HepG2 (cell line): ENCODE data around the gene ZNF148. TPM values are rescaled to one million over a fixed set of nuclear protein-coding genes. Genes with fewer than 3 reads are reported as not detected.

Experiments
- FOXO4 ChIP-seq: sonication (generic); formaldehyde crosslinking; conservative IDR thresholded peaks from 2 replicates; pipeline ENCODE4 v1.8.1; 2023; ENCODE audit warnings: missing genetic modification reagents
- HIVEP1 ChIP-seq: sonication (generic); formaldehyde crosslinking; IDR thresholded peaks from 2 replicates; pipeline ENCODE4 v1.4.0; 2020; ENCODE audit warnings: mild to moderate bottlenecking, missing genetic modification reagents
- KLF12 ChIP-seq: sonication (generic); formaldehyde crosslinking; IDR thresholded peaks from 2 replicates; pipeline ENCODE4 v1.4.0; 2020; ENCODE audit warnings: missing genetic modification reagents, borderline replicate concordance
- LCORL ChIP-seq, 2 experiments: fragments of 450-650 bp in 1 of 2; sonication (generic) in 1 of 2; formaldehyde crosslinking in 1 of 2; IDR thresholded peaks; 2 replicates each; pipeline versions ENCODE4 v1.5.0 to v1.6.1; 2017 to 2020; ENCODE audit warnings: antibody characterized with exemption in 1 of 2, missing genetic modification reagents in 1 of 2
- MED13 ChIP-seq: sonication (generic); formaldehyde crosslinking; IDR thresholded peaks from 2 replicates; pipeline ENCODE4 v1.5.0; 2020; ENCODE audit warnings: missing genetic modification reagents
- MTF1 ChIP-seq: sonication (generic); formaldehyde crosslinking; IDR thresholded peaks from 2 replicates; pipeline ENCODE4 v1.5.0; 2020; ENCODE audit warnings: missing genetic modification reagents
- PBX3 ChIP-seq: sonication (generic); formaldehyde crosslinking; IDR thresholded peaks from 2 replicates; pipeline ENCODE4 v1.8.1; 2023; ENCODE audit warnings: missing genetic modification reagents, inconsistent platforms, borderline replicate concordance
- PHF20 ChIP-seq: sonication (generic); formaldehyde crosslinking; IDR thresholded peaks from 2 replicates; pipeline ENCODE4 v1.5.0; 2020; ENCODE audit warnings: mild to moderate bottlenecking, missing genetic modification reagents
- SALL2 ChIP-seq: sonication (generic); formaldehyde crosslinking; IDR thresholded peaks from 2 replicates; pipeline ENCODE4 v1.8.1; 2023; ENCODE audit warnings: mild to moderate bottlenecking, missing genetic modification reagents, inconsistent platforms
- SMARCE1 ChIP-seq: fragments of 450-650 bp; IDR thresholded peaks from 2 replicates; pipeline ENCODE4 v1.6.1; 2017; ENCODE audit warnings: borderline replicate concordance
- TBL1XR1 ChIP-seq: fragments of 150-350 bp; IDR thresholded peaks from 2 replicates; pipeline ENCODE4 v1.6.1; 2014; ENCODE audit warnings: borderline replicate concordance, low read length; ENCODE audit not compliant: partially characterized antibody
- ZNF350 ChIP-seq: sonication (generic); formaldehyde crosslinking; IDR thresholded peaks from 2 replicates; pipeline ENCODE4 v1.4.0; 2020; ENCODE audit warnings: mild to moderate bottlenecking, low read depth, missing genetic modification reagents, borderline replicate concordance
- ZNF562 ChIP-seq: sonication (generic); formaldehyde crosslinking; IDR thresholded peaks from 2 replicates; pipeline ENCODE4 v1.8.0; 2022; ENCODE audit warnings: missing genetic modification reagents, borderline replicate concordance
- ZNF609 ChIP-seq: sonication (generic); formaldehyde crosslinking; IDR thresholded peaks from 2 replicates; pipeline ENCODE4 v1.4.0; 2020; ENCODE audit warnings: mild to moderate bottlenecking, missing genetic modification reagents, borderline replicate concordance
- ZNF710 ChIP-seq: sonication (generic); formaldehyde crosslinking; IDR thresholded peaks from 2 replicates; pipeline ENCODE4 v1.5.0; 2020; ENCODE audit warnings: mild to moderate bottlenecking, missing genetic modification reagents, borderline replicate concordance
- ZNF75D ChIP-seq: sonication (generic); formaldehyde crosslinking; IDR thresholded peaks from 2 replicates; pipeline ENCODE4 v1.8.1; 2023; ENCODE audit warnings: missing genetic modification reagents, mild to moderate bottlenecking, borderline replicate concordance
- ZNF891 ChIP-seq: sonication (generic); formaldehyde crosslinking; IDR thresholded peaks from 2 replicates; pipeline ENCODE4 v1.5.0; 2020; ENCODE audit warnings: mild to moderate bottlenecking, missing genetic modification reagents
- polyA plus RNA-seq, 8 experiments: library from polyadenylated mRNA; depleted of rRNA in 3 of 8; stranded (reverse) in 7 of 8; unstranded in 1 of 8; fragments of >200 nt; fragmentation: Illumina TruSeq in 4 of 8; extraction: Trizol in 4 of 8; gene quantifications; 2 replicates each; pipeline versions ENCODE4 v1.2.1 to v1.2.3, GENCODE V29; 2011 to 2016; ENCODE audit warnings: low read depth in 4 of 8, missing spikeins in 1 of 8, mixed read lengths in 1 of 8; ENCODE audit not compliant: insufficient read depth in 1 of 8
- total RNA-seq, 5 experiments: library from RNA; depleted of rRNA; stranded (reverse); fragments of >200 nt; fragmentation: Illumina TruSeq; extraction: Trizol; gene quantifications; 2 replicates each; pipeline ENCODE4 v1.2.3, GENCODE V29; 2016; ENCODE audit warnings: low read depth in 1 of 5

Gene ZNF148
- total and polyA plus RNA-seq, 2 of the 13 experiments (the other 11 are each of a cell fraction or from before 2014, with no cell fraction given) = 10.6 to 36.1 TPM

- no peak for TF ChIP-seq FOXO4 (CRISPR knock-in tag)
- TF ChIP-seq ZNF891 (CRISPR knock-in tag) = peak; percentile 69; the same call in 1 of the 2 replicates
- 0 out of 2 replicates have a peak, but pooled peaks have one; percentile 20 for TF ChIP-seq ZNF75D (CRISPR knock-in tag)
- TF ChIP-seq ZNF350 (CRISPR knock-in tag) = peak; percentile 88
- no peak for TF ChIP-seq HIVEP1
- no peak for TF ChIP-seq SMARCE1
- TF ChIP-seq LCORL (IDR thresholded peaks at IDR 0.05) = no peak
- peak; percentile 60; the same call in 1 of the 2 replicates for TF ChIP-seq LCORL (CRISPR knock-in tag; IDR thresholded peaks at IDR 0.05)
- peak; percentile 90 for TF ChIP-seq PHF20
- TF ChIP-seq ZNF562 (CRISPR knock-in tag) = no peak
- TF ChIP-seq MED13 = peak; percentile 70; the same call in 1 of the 2 replicates
- TF ChIP-seq ZNF609 (CRISPR knock-in tag) = peak; percentile 35; the same call in 1 of the 2 replicates
- peak; percentile 65; the same call in 1 of the 2 replicates for TF ChIP-seq SALL2 (CRISPR knock-in tag)
- TF ChIP-seq ZNF710 (CRISPR knock-in tag) = peak; percentile 32; the same call in 1 of the 2 replicates
- TF ChIP-seq PBX3 (CRISPR knock-in tag) = no peak
- 0 out of 2 replicates have a peak, but pooled peaks have one; percentile 30 for TF ChIP-seq KLF12 (CRISPR knock-in tag)
- peak; percentile 52; the same call in 1 of the 2 replicates for TF ChIP-seq MTF1 (CRISPR knock-in tag)
- TF ChIP-seq TBL1XR1 = peak; percentile 77
Measured at GRCh38 chr3:125374996-125375941, at the start of gene ZNF148 (continued).
